NCI-H446 treated with DMSO at 0.1 percent for 48 hours (cell line): ENCODE data around the gene ABCF2.

ENCODE experiments used
- DNase-seq: peaks from one replicate; lab custom pipeline; 2025; lab: John Stamatoyannopoulos, UW

ABCF2 gene

GRCh38 chr7:151195616-151196450 lies 31.2 kb downstream of the ABCF2 start:
- no peak for DNase-seq

DNA sequence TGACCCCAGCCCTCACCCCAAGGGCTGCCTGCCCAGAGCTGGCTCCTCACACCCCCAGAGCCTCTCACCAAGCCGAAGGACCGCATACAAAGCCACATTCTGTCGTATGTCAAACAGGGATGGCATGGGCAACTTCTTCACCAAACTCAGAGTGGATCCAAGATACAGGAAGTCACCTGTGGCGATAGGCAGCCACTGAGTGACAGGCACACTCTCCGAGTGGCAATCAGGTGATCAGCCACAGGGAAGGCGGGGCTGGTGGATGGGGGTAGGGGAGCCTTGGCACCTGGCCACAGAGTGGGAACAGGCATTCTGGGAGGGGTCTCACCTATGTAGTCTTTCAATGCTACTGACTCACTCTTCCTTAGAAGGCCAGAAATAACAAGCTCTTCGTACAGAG lies 32.8 kb downstream of the ABCF2 start:
- no peak for DNase-seq

DNA sequence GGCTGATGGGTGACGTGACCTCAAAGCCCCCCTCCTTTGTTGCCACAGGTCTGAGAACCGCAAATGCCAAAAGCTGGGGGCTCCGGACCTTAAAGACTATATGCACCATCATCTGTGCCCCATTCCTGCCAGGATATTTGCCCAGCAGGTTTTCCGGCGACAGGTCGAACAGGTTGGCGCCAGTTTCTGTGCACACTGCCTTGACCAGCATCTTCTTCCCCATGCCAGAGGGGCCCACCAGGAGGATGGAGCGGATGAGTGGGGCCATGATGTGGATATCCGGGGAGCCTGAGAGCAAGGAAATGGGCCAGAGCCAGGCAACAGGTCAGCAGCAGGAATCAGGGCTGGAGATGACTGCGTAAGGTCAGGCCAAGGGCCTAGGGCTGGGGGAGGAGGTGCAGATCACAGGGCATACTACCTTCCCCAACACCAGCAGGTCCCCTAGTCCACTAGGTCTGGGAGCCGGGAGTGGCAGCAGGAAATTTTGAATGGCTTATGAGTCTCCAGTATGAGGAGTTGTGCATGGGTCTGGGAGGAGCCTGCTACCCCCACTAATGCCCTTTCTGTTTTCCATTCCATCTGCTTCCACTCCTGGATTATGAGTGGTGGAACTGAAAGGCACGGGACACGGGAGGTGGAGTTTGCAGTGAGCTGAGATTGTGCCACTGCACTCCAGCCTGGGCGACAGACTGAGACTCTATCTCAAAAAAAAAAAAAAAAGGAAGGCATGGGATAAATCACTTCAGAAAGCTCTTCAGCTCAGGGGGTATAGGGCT lies 33.6 kb downstream of the ABCF2 start:
- DNase-seq, result no peak

- no peak for DNase-seq
Observed at GRCh38 chr7:151192002-151192539, 34.9 kb downstream of the ABCF2 start.

- DNase-seq, result no peak
Observed at GRCh38 chr7:151191544-151191943, 35.5 kb downstream of the ABCF2 start.

DNA sequence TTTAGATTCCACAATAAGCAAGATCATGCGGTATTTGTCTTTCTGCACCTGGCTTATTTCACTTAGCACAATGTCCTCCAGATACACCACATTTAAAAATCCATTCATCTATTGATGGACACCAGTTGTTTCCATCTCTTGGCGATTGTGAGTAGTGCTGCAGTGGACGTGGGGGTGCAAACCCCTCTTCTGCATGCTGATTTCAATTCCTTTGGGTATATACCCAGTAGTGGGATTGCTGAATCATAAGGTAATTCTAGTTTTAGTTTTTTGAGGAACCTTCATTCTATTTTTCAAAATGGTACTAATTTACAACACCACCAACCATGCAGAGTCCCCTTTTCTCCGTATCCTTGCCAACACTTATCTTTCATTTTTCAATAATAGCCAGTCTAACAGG lies 38.0 kb downstream of the ABCF2 start:
- no peak for DNase-seq

DNA sequence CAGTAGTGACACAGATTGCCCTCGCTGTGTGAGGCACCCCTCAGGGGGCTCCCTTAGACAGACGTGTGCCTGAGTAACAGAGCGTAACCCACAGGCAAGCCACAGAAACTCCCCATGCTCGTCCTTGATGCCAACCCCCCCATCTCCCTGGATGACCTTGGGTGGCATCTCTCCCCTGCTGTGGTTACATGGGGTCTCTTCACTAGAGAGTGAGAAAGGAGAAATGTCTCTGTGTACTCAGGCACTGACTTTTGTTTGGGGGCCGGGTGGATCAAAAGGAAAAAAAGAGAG lies 38.8 kb downstream of the ABCF2 start:
- DNase-seq, result no peak

GRCh38 chr7:151187409-151188251 lies 39.4 kb downstream of the ABCF2 start:
- no peak for DNase-seq

GRCh38 chr7:151186640-151187408 lies 40.2 kb downstream of the ABCF2 start, which contains the start of gene ASB10:
ASB10 (minus strand) TSS chr7:151187250; CDS start chr7:151187130, 120 bp downstream.
- DNase-seq, result no peak

- no peak for DNase-seq
Observed at GRCh38 chr7:151185762-151186639, 41.0 kb downstream of the ABCF2 start.

- DNase-seq, result no peak
Observed at GRCh38 chr7:151181011-151181431, 46.0 kb downstream of the ABCF2 start.

- no peak for DNase-seq
Observed at GRCh38 chr7:151179946-151180345, 47.1 kb downstream of the ABCF2 start.

DNA sequence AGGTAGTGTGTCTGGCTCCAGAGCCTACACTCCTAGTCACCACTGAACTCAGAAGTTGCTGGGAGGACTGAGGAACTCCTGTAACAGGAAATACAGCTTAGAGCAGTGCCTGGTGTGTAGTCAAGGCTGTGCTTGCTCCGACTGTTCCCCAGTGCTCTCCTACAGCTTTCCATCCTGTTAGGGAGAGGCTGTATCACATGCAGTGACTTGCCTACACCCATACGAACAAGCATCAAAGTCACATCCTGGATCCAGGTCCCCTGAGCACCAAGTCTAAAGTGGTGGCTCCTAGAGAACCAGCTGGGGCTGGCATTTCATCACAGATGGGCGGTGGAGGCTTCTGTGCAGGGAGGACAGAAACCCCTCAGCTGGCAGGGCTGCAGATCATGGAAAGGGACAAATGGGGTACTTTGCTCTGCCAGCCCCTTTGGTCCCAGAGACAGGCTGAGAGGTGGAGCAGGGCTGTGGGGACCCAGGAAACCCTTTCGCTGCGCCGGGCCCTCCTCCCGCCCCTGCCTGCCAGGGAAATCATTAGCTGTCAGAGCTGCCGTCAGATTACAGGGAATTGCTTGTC lies 47.6 kb downstream of the ABCF2 start:
- no peak for DNase-seq

DNA sequence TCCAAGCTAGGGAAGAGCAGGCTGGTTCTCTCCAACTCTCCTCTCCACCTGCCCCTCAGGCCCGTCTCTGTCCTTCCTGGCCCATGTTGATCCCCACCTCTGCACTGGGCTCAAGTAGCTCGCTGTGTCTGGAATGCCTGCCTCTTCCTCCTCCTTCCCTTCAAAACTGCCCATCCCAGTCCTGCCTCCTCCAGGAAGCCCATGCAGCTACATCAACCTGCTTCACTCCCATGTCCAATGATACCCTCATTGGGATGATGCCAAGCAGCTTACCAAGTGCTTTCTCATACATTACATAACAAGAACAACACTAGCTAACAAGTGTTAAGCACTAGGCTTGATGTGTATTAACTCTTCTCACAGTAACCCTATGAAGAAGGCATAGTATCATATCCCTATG lies 48.2 kb downstream of the ABCF2 start:
- no peak for DNase-seq

DNA sequence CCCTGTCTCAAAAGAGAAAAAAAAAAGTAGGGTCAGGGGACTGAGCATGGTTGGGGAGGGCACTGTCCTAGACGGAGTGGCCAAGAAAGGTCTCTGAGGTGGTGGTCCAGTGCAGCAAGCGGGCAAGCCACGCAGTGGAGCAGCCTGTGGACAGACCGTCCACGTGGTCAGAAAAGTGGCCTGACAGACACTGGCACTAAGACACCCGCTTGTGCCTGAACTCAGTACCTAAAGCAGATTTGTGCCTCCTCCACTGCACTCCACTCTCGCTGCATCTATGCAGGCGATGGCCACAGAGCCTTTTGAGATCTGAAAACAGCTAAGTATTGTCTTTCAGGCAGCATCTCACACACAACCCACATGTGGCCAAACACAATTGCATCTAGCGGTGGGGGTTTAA lies 48.8 kb downstream of the ABCF2 start:
- DNase-seq, result no peak

GRCh38 chr7:151177310-151177709 lies 49.7 kb downstream of the ABCF2 start:
- no peak for DNase-seq

GRCh38 chr7:151176401-151176800 lies 50.6 kb downstream of the ABCF2 start:
- no peak for DNase-seq

GRCh38 chr7:151175793-151176311 lies 51.2 kb downstream of the ABCF2 start:
- no peak for DNase-seq

DNA sequence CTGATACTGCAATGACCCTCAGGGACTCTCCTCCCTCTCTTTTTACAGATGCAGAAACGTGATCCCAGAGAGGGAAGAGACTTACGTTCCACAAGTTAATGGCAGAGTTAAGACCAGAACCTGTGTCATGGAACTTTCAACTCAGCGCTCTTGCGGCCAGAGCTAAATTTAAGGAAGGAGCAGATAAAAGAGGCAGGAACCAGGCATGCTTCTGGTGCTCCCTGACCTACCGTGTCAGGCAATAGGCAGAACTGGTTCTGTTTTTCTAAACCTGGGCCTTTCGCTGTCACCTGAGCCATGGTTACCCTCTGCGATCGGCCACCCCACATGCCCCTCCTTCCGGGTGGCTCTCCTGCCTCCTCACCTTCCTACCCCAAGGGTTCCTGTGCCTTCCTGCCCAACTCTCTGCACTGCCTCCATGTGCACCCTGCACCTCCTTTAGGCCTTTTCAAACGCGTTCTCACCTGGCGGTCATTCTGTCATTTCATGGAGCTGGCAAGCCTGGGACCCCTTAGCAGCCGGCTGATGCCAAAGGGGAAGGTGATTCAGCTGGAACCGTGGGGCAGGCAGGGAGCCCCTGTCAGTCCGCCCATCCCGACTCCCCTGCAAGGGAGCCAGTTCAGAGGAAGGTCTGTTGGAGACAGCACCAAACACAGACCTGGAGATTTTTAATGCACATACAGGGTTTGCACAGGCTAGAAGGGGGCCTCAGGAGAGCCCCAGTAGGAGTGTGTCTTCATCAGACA lies 51.8 kb downstream of the ABCF2 start:
- DNase-seq, result no peak
